Keratinocyte (primary cell): ENCODE measurements around the gene TAOK2. TPM values are rescaled to one million over a fixed set of nuclear protein-coding genes. Genes with fewer than 3 reads are reported as not detected.

Source experiments
- DNase-seq: peaks from one replicate; pipeline ENCODE4 v3.0.0-alpha.2; 2011; ENCODE audit warnings: low read depth, missing footprints, low spot score
- FAIRE-seq: peaks from 2 replicates; lab custom pipeline; 2011; peaks lifted over from hg19 to GRCh38; lab: Jason Lieb, UNC
- H2AFZ ChIP-seq: 2 replicates; pipeline ENCODE4 v1.6.0; 2012; ENCODE audit warnings: low read length, control low read depth, inconsistent platforms; ENCODE audit not compliant: control insufficient read depth
- H3K27ac ChIP-seq: 2 replicates; pipeline ENCODE4 v1.5.1; 2011; ENCODE audit warnings: low read length; ENCODE audit not compliant: control insufficient read depth, insufficient read depth
- H3K27me3 ChIP-seq: 3 replicates; pipeline ENCODE4 v1.6.0; 2011; ENCODE audit warnings: low read length; ENCODE audit not compliant: control insufficient read depth, insufficient read depth; ENCODE audit errors: extremely low read depth
- H3K36me3 ChIP-seq, 2 experiments: 2 replicates in 1 of 2; 3 replicates in 1 of 2; pipeline ENCODE4 v1.5.1; 2011; ENCODE audit warnings: low read length in 2 of 2, mild to moderate bottlenecking in 1 of 2; ENCODE audit not compliant: control insufficient read depth in 2 of 2, insufficient read depth in 2 of 2; ENCODE audit errors: extremely low read depth in 1 of 2
- H3K4me1 ChIP-seq: 3 replicates; pipeline ENCODE4 v1.5.1; 2011; ENCODE audit warnings: low read length; ENCODE audit not compliant: control insufficient read depth, insufficient read depth; ENCODE audit errors: extremely low read depth
- H3K4me2 ChIP-seq: 3 replicates; pipeline ENCODE4 v1.6.0; 2011; ENCODE audit warnings: low read depth, low read length; ENCODE audit not compliant: control insufficient read depth, insufficient read depth; ENCODE audit errors: extremely low read depth
- H3K4me3 ChIP-seq, 3 experiments: fragments of 200-600 bp in 1 of 3; sonication (generic) in 1 of 3; 2 replicates in 2 of 3; 3 replicates in 1 of 3; pipeline ENCODE4 v1.5.1; 2011 to 2016; ENCODE audit warnings: low read length in 3 of 3, mild to moderate bottlenecking in 3 of 3, control low read depth in 2 of 3, inconsistent platforms in 1 of 3, low read depth in 1 of 3, mixed read lengths in 1 of 3, mixed run types in 1 of 3, moderate library complexity in 1 of 3; ENCODE audit not compliant: control insufficient read depth in 2 of 3, insufficient read depth in 2 of 3; ENCODE audit errors: extremely low read depth in 1 of 3
- H3K79me2 ChIP-seq: 2 replicates; pipeline ENCODE4 v1.6.0; 2012; ENCODE audit warnings: low read length; ENCODE audit not compliant: control insufficient read depth, insufficient read depth
- H3K9ac ChIP-seq: 3 replicates; pipeline ENCODE4 v1.6.0; 2011; ENCODE audit warnings: low read length; ENCODE audit not compliant: control insufficient read depth, insufficient read depth; ENCODE audit errors: extremely low read depth
- H3K9me1 ChIP-seq: 3 replicates; pipeline ENCODE4 v1.6.0; 2011; ENCODE audit warnings: low read length; ENCODE audit not compliant: control insufficient read depth, insufficient read depth; ENCODE audit errors: extremely low read depth
- H3K9me3 ChIP-seq: 2 replicates; pipeline ENCODE4 v1.5.1; 2012; ENCODE audit warnings: low read depth, low read length; ENCODE audit not compliant: control insufficient read depth
- H4K20me1 ChIP-seq: 3 replicates; pipeline ENCODE4 v1.6.0; 2011; ENCODE audit warnings: low read length; ENCODE audit not compliant: control insufficient read depth, insufficient read depth; ENCODE audit errors: extremely low read depth
- CTCF ChIP-seq, 3 experiments: IDR thresholded peaks in 1 of 3; conservative IDR thresholded peaks in 1 of 3; optimal IDR thresholded peaks in 1 of 3; 2 replicates in 2 of 3; 3 replicates in 1 of 3; pipeline versions ENCODE3 to v1.5.1; 2011; ENCODE audit warnings: low read length in 3 of 3, mild to moderate bottlenecking in 3 of 3, moderate library complexity in 2 of 3, control low read depth in 1 of 3, inconsistent platforms in 1 of 3; ENCODE audit not compliant: insufficient read depth in 2 of 3; ENCODE audit errors: extremely low read depth in 1 of 3
- EZH2 ChIP-seq: IDR thresholded peaks from one replicate; pipeline ENCODE4 v1.6.1; 2012; ENCODE audit warnings: inconsistent platforms, mild to moderate bottlenecking, low read length, moderate library complexity
- dilution Hi-C: fragments of 300-500 bp; cut with MboI; formaldehyde crosslinking; loops from one replicate; pipeline ENCODE4 v1.7.0; 2020; ENCODE audit warnings: low sequenced_read_pairs; ENCODE audit not compliant: extremely low pct_ligation_motif_present
- polyA plus RNA-seq, 5 experiments: library from polyadenylated mRNA; depleted of rRNA in 3 of 5; stranded (reverse) in 3 of 5; stranded (forward) in 1 of 5; unstranded in 1 of 5; fragments of >200 nt; gene quantifications; 1 replicate in 1 of 5; 2 replicates in 3 of 5; 3 replicates in 1 of 5; pipeline versions ENCODE4 v1.2.1 to v1.2.3, GENCODE V29; 2011 to 2012; ENCODE audit warnings: missing spikeins in 2 of 5, low read depth in 1 of 5, low replicate concordance in 1 of 5

Gene TAOK2
- polyA plus RNA-seq, 1 donor (not counting 4 experiments of a cell fraction or from before 2014, with no cell fraction given), result 13.8 TPM

- H3K9ac ChIP-seq, result no peak overlapping the region
- H3K27ac ChIP-seq, result no peak overlapping the region
- H3K9me3 ChIP-seq, result no peaks in the 10 kb centered on the region
- H3K9me1 ChIP-seq, result no peaks in the 10 kb centered on the region
- peaks cover 8% of the 10 kb centered on the region for H3K27me3 ChIP-seq
- H3K4me3 ChIP-seq, result no peak overlapping the region
- H4K20me1 ChIP-seq, result no peaks in the 10 kb centered on the region
- no peak for DNase-seq
- H3K36me3 ChIP-seq, result no peaks in the 10 kb centered on the region
- H2AFZ ChIP-seq, result no peak overlapping the region
- FAIRE-seq, result no peak
- H3K79me2 ChIP-seq, result no peaks in the 10 kb centered on the region
- dilution Hi-C loops, result no loop called here
- TF ChIP-seq CTCF (optimal IDR thresholded peaks at IDR 0.05 in 1 of 3, IDR thresholded peaks at IDR 0.05 in 1 of 3, conservative IDR thresholded peaks at IDR 0.05 in 1 of 3; ENCODE audit: extremely low read depth in 1 of 3, insufficient read depth in 2 of 3, low read length in 3 of 3), result no peak
- TF ChIP-seq EZH2, result no peak
- H3K4me2 ChIP-seq, result no peak overlapping the region
- H3K4me1 ChIP-seq, result peaks cover 4% of the 10 kb centered on the region
These were observed 49.9 kb downstream of the TAOK2 start for GRCh38 chr16:30023586-30023985.

GRCh38 chr16:30024451-30024850 lies 50.8 kb downstream of the TAOK2 start:
- H3K4me2 ChIP-seq, result no peak overlapping the region
- H3K27ac ChIP-seq, result no peak overlapping the region
- H3K9ac ChIP-seq, result no peak overlapping the region
- H3K9me3 ChIP-seq, result no peaks in the 10 kb centered on the region
- H3K9me1 ChIP-seq, result no peaks in the 10 kb centered on the region
- peaks cover 4% of the 10 kb centered on the region for H3K4me1 ChIP-seq
- dilution Hi-C loops, result no loop called here
- FAIRE-seq, result no peak
- H3K36me3 ChIP-seq, result no peaks in the 10 kb centered on the region
- H4K20me1 ChIP-seq, result no peaks in the 10 kb centered on the region
- TF ChIP-seq EZH2 (no peak), CTCF (optimal IDR thresholded peaks at IDR 0.05 in 1 of 3, IDR thresholded peaks at IDR 0.05 in 1 of 3, conservative IDR thresholded peaks at IDR 0.05 in 1 of 3; ENCODE audit: extremely low read depth in 1 of 3, insufficient read depth in 2 of 3, low read length in 3 of 3) (no peak)
- no peak overlapping the region for H3K4me3 ChIP-seq
- DNase-seq, result no peak
- H3K27me3 ChIP-seq, result peaks cover 16% of the 10 kb centered on the region
- no peaks in the 10 kb centered on the region for H3K79me2 ChIP-seq
- no peak overlapping the region for H2AFZ ChIP-seq
